PC-9 (cell line): ENCODE measurements around the gene XKR8. TPM values are rescaled to one million over a fixed set of nuclear protein-coding genes. Genes with fewer than 3 reads are reported as not detected.

Experiments
- BruUV-seq: library from RNA; stranded (reverse); fragments of 400-500 nt; replicated peaks from 2 replicates; lab custom pipeline; 2021; lab: Mats Ljungman, UMichigan
- CTCF ChIA-PET: fragments of 300-600 bp; sonication (Branson Sonifier 250); formaldehyde crosslinking; loops from one replicate; lab custom pipeline; 2022; ENCODE audit warnings: antibody characterized with exemption; lab: Charles Lee
- POLR2A ChIA-PET: fragments of 300-600 bp; sonication (Branson Sonifier 250); formaldehyde crosslinking; loops from one replicate; lab custom pipeline; 2022; ENCODE audit warnings: antibody characterized with exemption; ENCODE audit not compliant: unreplicated experiment; lab: Charles Lee
- DNase-seq, 2 experiments: peaks; one replicate each; pipeline versions ENCODE4 v3.0.0 to v3.0.0-alpha.2; 2015 to 2022; ENCODE audit warnings: mixed read lengths in 1 of 2
- H2AFZ ChIP-seq: fragments of 200-600 bp; sonication (generic); 2 replicates; pipeline ENCODE4 v1.8.1; 2017; ENCODE audit warnings: antibody characterized with exemption
- H3F3A ChIP-seq: fragments of 200-600 bp; sonication (generic); 2 replicates; pipeline ENCODE4 v1.8.1; 2017; ENCODE audit warnings: antibody characterized with exemption, mild to moderate bottlenecking, low read depth; ENCODE audit not compliant: insufficient read depth
- H3K27ac ChIP-seq: fragments of 200-600 bp; sonication (generic); 2 replicates; pipeline ENCODE4 v1.6.1; 2016; ENCODE audit warnings: mixed run types
- H3K27me3 ChIP-seq: fragments of 200-600 bp; sonication (generic); 2 replicates; pipeline ENCODE4 v1.6.1; 2016; ENCODE audit warnings: low read depth, mixed run types; ENCODE audit not compliant: insufficient read depth
- H3K36me3 ChIP-seq: fragments of 200-600 bp; sonication (generic); 2 replicates; pipeline ENCODE4 v1.6.1; 2016; ENCODE audit warnings: low read depth, mixed run types
- H3K4me1 ChIP-seq: fragments of 200-600 bp; sonication (generic); replicated peaks from 2 replicates; pipeline ENCODE4 v1.6.1; 2016; ENCODE audit warnings: mixed run types; ENCODE audit not compliant: insufficient read depth
- H3K4me2 ChIP-seq: fragments of 200-600 bp; sonication (generic); 2 replicates; pipeline ENCODE4 v1.6.1; 2017; ENCODE audit warnings: mixed run types
- H3K4me3 ChIP-seq: fragments of 200-600 bp; sonication (generic); 2 replicates; pipeline ENCODE4 v1.6.1; 2016; ENCODE audit warnings: mixed run types
- H3K79me2 ChIP-seq: fragments of 200-600 bp; sonication (generic); 2 replicates; pipeline ENCODE4 v1.6.1; 2017; ENCODE audit warnings: low read depth, mixed run types
- H3K9me2 ChIP-seq: fragments of 200-600 bp; sonication (generic); 2 replicates; pipeline ENCODE4 v1.8.1; 2017; ENCODE audit warnings: mild to moderate bottlenecking; ENCODE audit not compliant: insufficient read depth
- H3K9me3 ChIP-seq: fragments of 200-600 bp; sonication (generic); 2 replicates; pipeline ENCODE4 v1.8.1; 2016; ENCODE audit warnings: low read depth; ENCODE audit not compliant: insufficient read depth
- H4K20me1 ChIP-seq: fragments of 200-600 bp; sonication (generic); 2 replicates; pipeline ENCODE4 v1.8.1; 2017; ENCODE audit not compliant: insufficient read depth
- CTCF ChIP-seq: fragments of 200-600 bp; sonication (generic); conservative IDR thresholded peaks from 2 replicates; pipeline ENCODE4 v1.6.1; 2017; ENCODE audit warnings: mixed run types, antibody characterized with exemption, mild to moderate bottlenecking, moderate library complexity
- EZH2 ChIP-seq: fragments of 200-600 bp; sonication (generic); IDR thresholded peaks from 2 replicates; pipeline ENCODE4 v1.8.0; 2017; ENCODE audit warnings: antibody characterized with exemption, low read depth
- intact Hi-C: fragments of 100-400 bp; cut with micrococcal nuclease; formaldehyde crosslinking; loops from one replicate; pipeline ENCODE4 v1.10.0; 2022; ENCODE audit not compliant: unreplicated experiment
- total RNA-seq: library from RNA; stranded (reverse); gene quantifications from 2 replicates; pipeline ENCODE4 v1.2.3, GENCODE V29; 2021

The XKR8 gene
- total RNA-seq, 1 experiment from 2014 or later: 5.7 TPM

GRCh38 chr1:27980216-27980845 lies 20.6 kb downstream of the XKR8 start:
- Histone ChIP-seq H2AFZ (no peak overlapping the region), H3K27ac (no peak overlapping the region), H3K9me3 (no peaks in the 10 kb centered on the region), H3K79me2 (no peaks in the 10 kb centered on the region), H3F3A (peaks cover 11% of the 10 kb centered on the region; the same call in 1 of the 2 replicates), H3K27me3 (no peaks in the 10 kb centered on the region), H3K4me2 (no peak overlapping the region), H3K9me2 (no peaks in the 10 kb centered on the region), H4K20me1 (no peaks in the 10 kb centered on the region), H3K36me3 (no peaks in the 10 kb centered on the region), H3K4me3 (no peak overlapping the region), H3K4me1 (no peaks in the 10 kb centered on the region)
- no peak for TF ChIP-seq CTCF
- TF ChIP-seq EZH2: no peak
- POLR2A ChIA-PET: no interaction called here
- CTCF ChIA-PET: interaction anchor here (0.5 to 1.6 kb wide), 7 partner anchors 14 to 311 kb away, joined by 3 to 8 read pairs (median 3); partner anchors contain the start of genes FAM76A and XKR8
- BruUV-seq: no TSS peak
- no peak for DNase-seq
- intact Hi-C loops: no loop called here

GRCh38 chr1:27981145-27981544 lies 21.4 kb downstream of the XKR8 start:
- Histone ChIP-seq H3K4me2 (no peak overlapping the region), H3K9me3 (no peaks in the 10 kb centered on the region), H2AFZ (no peak overlapping the region), H3K4me3 (no peak overlapping the region), H3K27me3 (no peaks in the 10 kb centered on the region), H3K9me2 (no peaks in the 10 kb centered on the region), H3K36me3 (no peaks in the 10 kb centered on the region), H4K20me1 (no peaks in the 10 kb centered on the region), H3F3A (peaks cover 11% of the 10 kb centered on the region; the same call in 1 of the 2 replicates), H3K79me2 (no peaks in the 10 kb centered on the region), H3K4me1 (no peaks in the 10 kb centered on the region), H3K27ac (no peak overlapping the region)
- TF ChIP-seq EZH2: no peak
- no peak for TF ChIP-seq CTCF
- ChIA-PET POLR2A (interaction anchor here (0.7 kb wide), 1 partner anchor 103 kb away, joined by 5 read pairs; no protein-coding TSS in a partner anchor), CTCF (interaction anchor here (0.6 to 1.5 kb wide), 2 partner anchors 21 to 256 kb away, joined by 3 read pairs; partner anchors contain the start of gene FAM76A)
- BruUV-seq: no TSS peak
- no peak for DNase-seq
- intact Hi-C loops: no loop called here

- CTCF ChIA-PET: no interaction called here
- no peaks in the 10 kb centered on the region for H4K20me1 ChIP-seq
- no peaks in the 10 kb centered on the region for H3K9me3 ChIP-seq
- BruUV-seq: no TSS peak
- TF ChIP-seq EZH2: no peak
- TF ChIP-seq CTCF: no peak
- no peaks in the 10 kb centered on the region for H3K4me1 ChIP-seq
- no peaks in the 10 kb centered on the region for H3K9me2 ChIP-seq
- H3K36me3 ChIP-seq: no peaks in the 10 kb centered on the region
- intact Hi-C loops: loop anchor here (10.0 kb wide), 1 partner anchor 214 kb away; no protein-coding TSS in a partner anchor
- H3F3A ChIP-seq: no peaks in the 10 kb centered on the region
- no peak for DNase-seq
- no peak overlapping the region for H2AFZ ChIP-seq
- POLR2A ChIA-PET: interaction anchor here (0.7 kb wide), 1 partner anchor 230 kb away, joined by 6 read pairs; no protein-coding TSS in a partner anchor
- H3K4me2 ChIP-seq: no peak overlapping the region
- H3K27ac ChIP-seq: no peak overlapping the region
- H3K27me3 ChIP-seq: no peaks in the 10 kb centered on the region
- no peak overlapping the region for H3K4me3 ChIP-seq
- no peaks in the 10 kb centered on the region for H3K79me2 ChIP-seq
Observed at GRCh38 chr1:27990920-27991537, 31.3 kb downstream of the XKR8 start.
